H1 (cell line): ENCODE data around the gene BRD4. TPM values are rescaled to one million over a fixed set of nuclear protein-coding genes. Genes with fewer than 3 reads are reported as not detected.

ENCODE experiments used
- CTCF ChIA-PET: fragments of 300-600 bp; sonication (Branson Sonifier 250); formaldehyde crosslinking; loops from one replicate; lab custom pipeline; 2021; ENCODE audit not compliant: partially characterized antibody; lab: Charles Lee
- POLR2A ChIA-PET: fragments of 300-600 bp; sonication (Branson Sonifier 250); formaldehyde crosslinking; loops from one replicate; lab custom pipeline; 2021; ENCODE audit warnings: inconsistent platforms; ENCODE audit not compliant: partially characterized antibody; lab: Charles Lee
- DNase-seq, 2 experiments: peaks; one replicate each; pipeline versions ENCODE4 v3.0.0 to v3.0.0-alpha.2; 2010 to 2022; ENCODE audit warnings: low spot score in 2 of 2, low read depth in 1 of 2, mixed read lengths in 1 of 2
- FAIRE-seq: peaks from 2 replicates; lab custom pipeline; 2011; peaks lifted over from hg19 to GRCh38; lab: Jason Lieb, UNC
- H2AFZ ChIP-seq: 2 replicates; pipeline ENCODE4 v1.8.1; 2012; ENCODE audit warnings: low read length, inconsistent platforms
- H2AK5ac ChIP-seq: 2 replicates; pipeline ENCODE4 v1.6.1; 2013; ENCODE audit warnings: low read depth, low read length
- H2BK120ac ChIP-seq: replicated peaks from 2 replicates; pipeline ENCODE3; 2013; ENCODE audit warnings: low read depth, low read length, inconsistent platforms
- H2BK12ac ChIP-seq: 2 replicates; pipeline ENCODE4 v1.6.1; 2013; ENCODE audit warnings: low read depth, low read length
- H2BK15ac ChIP-seq: 2 replicates; pipeline ENCODE4 v1.6.1; 2013; ENCODE audit warnings: low read length
- H2BK20ac ChIP-seq: 2 replicates; pipeline ENCODE4 v1.6.1; 2013; ENCODE audit warnings: low read length
- H2BK5ac ChIP-seq: 2 replicates; pipeline ENCODE4 v1.6.1; 2013; ENCODE audit warnings: low read depth, low read length
- H3K14ac ChIP-seq: 2 replicates; pipeline ENCODE4 v1.6.1; 2013; ENCODE audit warnings: inconsistent platforms; ENCODE audit not compliant: insufficient read length
- H3K18ac ChIP-seq: 2 replicates; pipeline ENCODE4 v1.6.1; 2013; ENCODE audit warnings: low read length; ENCODE audit errors: extremely low read depth
- H3K23ac ChIP-seq: 2 replicates; pipeline ENCODE4 v1.6.1; 2013; ENCODE audit warnings: inconsistent platforms; ENCODE audit not compliant: insufficient read length
- H3K23me2 ChIP-seq: 2 replicates; pipeline ENCODE4 v1.6.1; 2013; ENCODE audit warnings: low read depth, low read length
- H3K27ac ChIP-seq: 2 replicates; pipeline ENCODE4 v1.6.1; 2011; ENCODE audit warnings: low read depth, low read length, inconsistent platforms
- H3K27me3 ChIP-seq, 4 experiments: replicated peaks in 1 of 4; 1 replicate in 1 of 4; 2 replicates in 3 of 4; pipeline versions ENCODE4 v1.6.1 to v1.8.1; 2011 to 2013; ENCODE audit warnings: low read length in 3 of 4, mild to moderate bottlenecking in 3 of 4, inconsistent platforms in 2 of 4, mixed read lengths in 2 of 4, moderate library complexity in 1 of 4; ENCODE audit not compliant: control insufficient read depth in 3 of 4, insufficient read depth in 3 of 4; ENCODE audit errors: extremely low read depth in 1 of 4
- H3K36me3 ChIP-seq, 4 experiments: 2 replicates each; pipeline versions ENCODE4 v1.6.1 to v1.8.1; 2011 to 2013; ENCODE audit warnings: mild to moderate bottlenecking in 4 of 4, low read length in 3 of 4, moderate library complexity in 2 of 4, control low read depth in 1 of 4, inconsistent platforms in 1 of 4; ENCODE audit not compliant: insufficient read depth in 4 of 4, control insufficient read depth in 2 of 4
- H3K4ac ChIP-seq: replicated peaks from 2 replicates; pipeline ENCODE3; 2013; ENCODE audit warnings: low read length, low read depth, mixed read lengths, inconsistent platforms; ENCODE audit not compliant: insufficient read length
- H3K4me1 ChIP-seq, 4 experiments: replicated peaks in 1 of 4; 1 replicate in 1 of 4; 2 replicates in 3 of 4; pipeline versions ENCODE4 v1.6.1 to v1.8.1; 2011 to 2013; ENCODE audit warnings: low read length in 3 of 4, inconsistent platforms in 2 of 4, mixed read lengths in 1 of 4; ENCODE audit not compliant: insufficient read depth in 4 of 4, control insufficient read depth in 3 of 4
- H3K4me2 ChIP-seq, 2 experiments: 2 replicates each; pipeline versions ENCODE4 v1.6.1 to v1.8.1; 2011 to 2013; ENCODE audit warnings: low read depth in 2 of 2, low read length in 2 of 2, control low read depth in 1 of 2, inconsistent platforms in 1 of 2, mild to moderate bottlenecking in 1 of 2; ENCODE audit not compliant: insufficient read depth in 1 of 2
- H3K4me3 ChIP-seq, 4 experiments: fragments of 200-600, 300-600 bp in 1 of 4; sonication (generic), shearing (Covaris generic), sonication (Bioruptor Twin) in 1 of 4; 2 replicates each; pipeline versions ENCODE4 v1.5.1 to v1.8.1; 2011 to 2016; ENCODE audit warnings: low read length in 4 of 4, low read depth in 3 of 4, control low read depth in 2 of 4, inconsistent platforms in 2 of 4, mild to moderate bottlenecking in 2 of 4, mixed read lengths in 1 of 4, moderate library complexity in 1 of 4; ENCODE audit not compliant: insufficient read depth in 2 of 4; ENCODE audit errors: extremely low read depth in 1 of 4
- H3K56ac ChIP-seq: replicated peaks from 2 replicates; pipeline ENCODE3; 2013; ENCODE audit warnings: low read depth, mild to moderate bottlenecking, mixed read lengths, low read length, inconsistent platforms; ENCODE audit not compliant: insufficient read length
- H3K79me1 ChIP-seq: 2 replicates; pipeline ENCODE4 v1.6.1; 2013; ENCODE audit warnings: low read depth, low read length, control low read depth
- H3K79me2 ChIP-seq, 2 experiments: 2 replicates each; pipeline versions ENCODE4 v1.6.1 to v1.8.1; 2012 to 2013; ENCODE audit warnings: low read length in 2 of 2, mild to moderate bottlenecking in 2 of 2, inconsistent platforms in 1 of 2; ENCODE audit not compliant: insufficient read depth in 2 of 2, control insufficient read depth in 1 of 2
- H3K9ac ChIP-seq, 4 experiments: replicated peaks in 1 of 4; 1 replicate in 1 of 4; 2 replicates in 3 of 4; pipeline versions ENCODE4 v1.6.1 to v1.8.1; 2011 to 2013; ENCODE audit warnings: low read depth in 3 of 4, low read length in 3 of 4, control low read depth in 2 of 4, mild to moderate bottlenecking in 2 of 4, moderate library complexity in 2 of 4, inconsistent platforms in 1 of 4; ENCODE audit errors: extremely low read depth in 1 of 4
- H3K9me3 ChIP-seq, 2 experiments: 2 replicates each; pipeline versions ENCODE4 v1.6.1 to v1.8.1; 2012 to 2013; ENCODE audit warnings: mild to moderate bottlenecking in 2 of 2, moderate library complexity in 2 of 2, control low read depth in 1 of 2, inconsistent platforms in 1 of 2, low read depth in 1 of 2, low read length in 1 of 2, mixed read lengths in 1 of 2; ENCODE audit not compliant: insufficient read depth in 2 of 2
- H4K20me1 ChIP-seq, 2 experiments: replicated peaks in 1 of 2; 2 replicates each; pipeline versions ENCODE3 to v1.8.1; 2011 to 2013; ENCODE audit warnings: inconsistent platforms in 2 of 2, low read length in 2 of 2, mild to moderate bottlenecking in 1 of 2; ENCODE audit not compliant: insufficient read depth in 2 of 2, control insufficient read depth in 1 of 2
- H4K5ac ChIP-seq: 2 replicates; pipeline ENCODE4 v1.6.1; 2013; ENCODE audit warnings: low read length, low read depth, mixed read lengths, inconsistent platforms; ENCODE audit not compliant: insufficient read length
- H4K8ac ChIP-seq: 2 replicates; pipeline ENCODE4 v1.8.0; 2013; ENCODE audit warnings: mild to moderate bottlenecking, moderate library complexity, low read length, inconsistent platforms; ENCODE audit not compliant: insufficient read depth; ENCODE audit errors: extremely low read depth
- H4K91ac ChIP-seq: replicated peaks from 2 replicates; pipeline ENCODE3; 2013; ENCODE audit warnings: low read length, mixed read lengths, inconsistent platforms; ENCODE audit not compliant: insufficient read length
- CBX5 ChIP-seq: fragments of 300-800, 300-1000 bp; sonication (generic); IDR thresholded peaks from 2 replicates; pipeline ENCODE4 v1.7.1; 2016; ENCODE audit warnings: antibody characterized with exemption, low read length, low read depth
- CHD2 ChIP-seq: IDR thresholded peaks from 2 replicates; pipeline ENCODE4 v1.6.1; 2012; ENCODE audit warnings: low read length, improper control_type of control experiment
- EGR1 ChIP-seq: IDR thresholded peaks from 2 replicates; pipeline ENCODE4 v1.6.1; 2011; ENCODE audit warnings: low read depth, low read length, borderline replicate concordance
- WGBS, 2 experiments: shearing (Covaris generic) in 1 of 2; methylation state at CpG; one replicate each; pipeline versions ENCODE4 v1.1.6 to v1.1.7; 2013 to 2015; ENCODE audit warnings: low lambda C conversion rate in 2 of 2, mixed read lengths in 2 of 2, inconsistent platforms in 1 of 2, low coverage in 1 of 2, missing lambda C conversion rate in 1 of 2; ENCODE audit not compliant: insufficient replicate concordance in 2 of 2, insufficient coverage in 1 of 2, insufficient read length in 1 of 2; ENCODE audit errors: extremely low coverage in 1 of 2, missing lambda C conversion rate in 1 of 2; 5-methylcytosine and 5-hydroxymethylcytosine counted together
- polyA plus RNA-seq, 7 experiments: library from polyadenylated mRNA; depleted of rRNA in 3 of 7; stranded (reverse) in 5 of 7; unstranded in 2 of 7; fragments of >200 nt in 5 of 7; fragments of 200-250 nt in 2 of 7; gene quantifications; 1 replicate in 5 of 7; 2 replicates in 1 of 7; 4 replicates in 1 of 7; pipeline versions ENCODE4 v1.2.1 to v1.2.3, GENCODE V29; 2011 to 2013; ENCODE audit warnings: missing spikeins in 2 of 7, mixed read lengths in 2 of 7
- total RNA-seq: library from RNA; stranded (reverse); fragmentation: NEBNext Ultra II Directional; extraction: Animal tissue kit (Norgen Biotek cat#: 25700); gene quantifications from 2 replicates; pipeline ENCODE4 v1.2.1, GENCODE V29; 2021

Gene BRD4
- total and polyA plus RNA-seq, 2 of the 8 experiments (the other 6 are each of a cell fraction or from before 2014, with no cell fraction given), result 14.1 to 146 TPM

GRCh38 chr19:15265850-15266248 is 66.5 kb downstream of the BRD4 start:
- H2AFZ ChIP-seq, result no peak overlapping the region
- H3K18ac ChIP-seq, result no peak overlapping the region
- no peak overlapping the region for H3K23ac ChIP-seq
- H2BK15ac ChIP-seq, result no peak overlapping the region
- DNase-seq (no peak), FAIRE-seq (no peak)
- H4K91ac ChIP-seq, result no peak overlapping the region
- H3K27me3 ChIP-seq, result no peaks in the 10 kb centered on the region
- CTCF ChIA-PET, result interaction anchor here (0.8 to 4.3 kb wide), 2 partner anchors 13 to 23 kb away, joined by 3 to 26 read pairs; no protein-coding TSS in a partner anchor
- no peak overlapping the region for H3K14ac ChIP-seq
- no peak overlapping the region for H4K8ac ChIP-seq
- no peak overlapping the region for H3K4me2 ChIP-seq
- H3K27ac ChIP-seq, result no peak overlapping the region
- peaks cover 13% of the 10 kb centered on the region for H3K79me1 ChIP-seq
- no peaks in the 10 kb centered on the region for H3K9me3 ChIP-seq
- H2BK5ac ChIP-seq, result peak overlapping the region; percentile 2; the same call in 1 of the 2 replicates
- H2BK120ac ChIP-seq, result no peak overlapping the region
- 74% methylated on average over 6 of the region's 8 CpGs; no CpG with 5 or more reads in 1 of the 2 experiments for WGBS, 2 experiments
- no peaks in the 10 kb centered on the region for H3K23me2 ChIP-seq
- peaks cover 30 to 52% of the 10 kb centered on the region in 2 experiments for H4K20me1 ChIP-seq
- peaks cover 0 to 64% of the 10 kb centered on the region in 2 experiments; a peak in 2 of 4 replicates for H3K79me2 ChIP-seq
- no peak overlapping the region for H2BK12ac ChIP-seq
- no peak overlapping the region for H3K56ac ChIP-seq
- H3K36me3 ChIP-seq, result peaks cover 35 to 80% (median 61%) of the 10 kb centered on the region in 4 experiments
- H3K9ac ChIP-seq, result no peak overlapping the region
- H3K4ac ChIP-seq, result no peak overlapping the region
- POLR2A ChIA-PET, result interaction anchor here (0.7 to 1.5 kb wide), 3 partner anchors 9 to 85 kb away, joined by 3 read pairs; no protein-coding TSS in a partner anchor
- H3K4me3 ChIP-seq, result no peak overlapping the region
- H2BK20ac ChIP-seq, result no peak overlapping the region
- no peaks in the 10 kb centered on the region for H3K4me1 ChIP-seq
- no peak overlapping the region for H2AK5ac ChIP-seq
- no peak overlapping the region for H4K5ac ChIP-seq
- TF ChIP-seq CHD2 (no peak), CBX5 (no peak), EGR1 (no peak)
- TF ChIP-seq, all 59 proteins: peak for 0
